Neural progenitor cell (in vitro differentiated cells): ENCODE results near the gene TSPEAR. TPM values are rescaled to one million over a fixed set of nuclear protein-coding genes. Genes with fewer than 3 reads are reported as not detected.

Experiments used
- DNase-seq: peaks from one replicate; pipeline ENCODE4 v3.0.0-alpha.2; 2016; ENCODE audit warnings: low spot score
- H2AFZ ChIP-seq: fragments of 200-600 bp; sonication (generic); replicated peaks from 2 replicates; pipeline ENCODE4 v1.6.1; 2016; ENCODE audit warnings: antibody characterized with exemption
- H3F3A ChIP-seq: fragments of 200-600 bp; sonication (generic); 2 replicates; pipeline ENCODE4 v1.6.1; 2016; ENCODE audit warnings: antibody characterized with exemption, low read depth
- H3K27ac ChIP-seq: fragments of 200-600 bp; sonication (generic); 2 replicates; pipeline ENCODE4 v1.5.1; 2016; ENCODE audit warnings: mild to moderate bottlenecking
- H3K27me3 ChIP-seq: fragments of 200-600 bp; sonication (generic); 2 replicates; pipeline ENCODE4 v1.6.1; 2016; ENCODE audit warnings: mild to moderate bottlenecking, moderate library complexity
- H3K36me3 ChIP-seq: fragments of 200-600 bp; sonication (generic); 2 replicates; pipeline ENCODE4 v1.5.1; 2016
- H3K4me1 ChIP-seq: fragments of 200-600 bp; sonication (generic); 2 replicates; pipeline ENCODE4 v1.6.1; 2016; ENCODE audit warnings: mixed run types
- H3K4me2 ChIP-seq: fragments of 200-600 bp; sonication (generic); 2 replicates; pipeline ENCODE4 v1.6.1; 2016
- H3K4me3 ChIP-seq: fragments of 200-600 bp; sonication (generic); 2 replicates; pipeline ENCODE4 v1.5.1; 2016
- H3K79me2 ChIP-seq: fragments of 200-600 bp; sonication (generic); 2 replicates; pipeline ENCODE4 v1.6.1; 2016; ENCODE audit warnings: low read depth
- H3K9ac ChIP-seq: fragments of 200-600 bp; sonication (generic); 2 replicates; pipeline ENCODE4 v1.6.1; 2016
- H3K9me3 ChIP-seq: fragments of 200-600 bp; sonication (generic); 2 replicates; pipeline ENCODE4 v1.5.1; 2016; ENCODE audit warnings: low read depth
- H4K20me1 ChIP-seq: fragments of 200-600 bp; sonication (generic); 2 replicates; pipeline ENCODE4 v1.6.1; 2016; ENCODE audit warnings: low read depth
- H3K27ac Mint-ChIP-seq: 3 replicates; pipeline ENCODE4 v1.8.0; 2021; ENCODE audit warnings: mixed read lengths
- H3K27me3 Mint-ChIP-seq: 2 replicates; pipeline ENCODE4 v1.8.0; 2022; ENCODE audit warnings: low read depth, mild to moderate bottlenecking, inconsistent platforms, moderate library complexity, mixed read lengths; ENCODE audit not compliant: insufficient read depth
- H3K36me3 Mint-ChIP-seq: 3 replicates; pipeline ENCODE4 v1.8.0; 2021; ENCODE audit warnings: mixed read lengths
- H3K4me1 Mint-ChIP-seq: 3 replicates; pipeline ENCODE4 v1.8.0; 2021; ENCODE audit warnings: mixed read lengths
- H3K4me3 Mint-ChIP-seq: 3 replicates; pipeline ENCODE4 v1.8.0; 2021; ENCODE audit warnings: mild to moderate bottlenecking, moderate library complexity, mixed read lengths
- H3K9me3 Mint-ChIP-seq: 3 replicates; pipeline ENCODE4 v1.8.0; 2020; ENCODE audit warnings: mixed read lengths
- CTCF ChIP-seq: fragments of 200-600 bp; sonication (generic); IDR thresholded peaks from 2 replicates; pipeline ENCODE4 v1.5.1; 2017; ENCODE audit warnings: antibody characterized with exemption, mild to moderate bottlenecking
- EZH2 ChIP-seq: fragments of 200-600 bp; sonication (generic); IDR thresholded peaks from 2 replicates; pipeline ENCODE4 v1.6.1; 2017; ENCODE audit warnings: antibody characterized with exemption, mild to moderate bottlenecking, moderate library complexity
- EZH2phosphoT487 ChIP-seq: fragments of 200-600 bp; sonication (generic); IDR thresholded peaks from 2 replicates; pipeline ENCODE4 v1.6.1; 2017; ENCODE audit warnings: antibody characterized with exemption
- total RNA-seq: library from RNA; depleted of rRNA; stranded (reverse); fragments of >200 nt; gene quantifications from 2 replicates; pipeline ENCODE4 v1.2.3, GENCODE V29; 2015; ENCODE audit warnings: low replicate concordance

The TSPEAR gene
- total RNA-seq, 1 donor from 2014 or later: not detected

- Histone ChIP-seq H3K4me1 (peaks cover 10% of the 10 kb centered on the region), H3K27ac (no peak overlapping the region), H3K4me2 (peak overlapping the region; percentile 6), H3K9me3 (no peaks in the 10 kb centered on the region), H2AFZ (peak overlapping the region; percentile 93), H3K4me3 (no peak overlapping the region), H4K20me1 (no peaks in the 10 kb centered on the region), H3K36me3 (no peaks in the 10 kb centered on the region), H3K27me3 (peaks cover 22% of the 10 kb centered on the region), H3K9ac (no peak overlapping the region), H3K79me2 (no peaks in the 10 kb centered on the region), H3F3A (peaks cover 10% of the 10 kb centered on the region)
- peak; percentile 48 for DNase-seq
- H3K27ac Mint-ChIP-seq: peak overlapping the region; percentile 83
- peaks cover 5% of the 10 kb centered on the region for H3K9me3 Mint-ChIP-seq
- TF ChIP-seq EZH2 (no peak), EZH2phosphoT487 (peak; percentile 31), CTCF (no peak)
- peaks cover 18% of the 10 kb centered on the region for H3K4me1 Mint-ChIP-seq
- H3K27me3 Mint-ChIP-seq: peaks cover 15% of the 10 kb centered on the region
- H3K36me3 Mint-ChIP-seq: peaks cover 1% of the 10 kb centered on the region
- peak overlapping the region; percentile 75 for H3K4me3 Mint-ChIP-seq
Measured at GRCh38 chr21:44723177-44724131, 12.1 kb upstream of the TSPEAR start.

DNA sequence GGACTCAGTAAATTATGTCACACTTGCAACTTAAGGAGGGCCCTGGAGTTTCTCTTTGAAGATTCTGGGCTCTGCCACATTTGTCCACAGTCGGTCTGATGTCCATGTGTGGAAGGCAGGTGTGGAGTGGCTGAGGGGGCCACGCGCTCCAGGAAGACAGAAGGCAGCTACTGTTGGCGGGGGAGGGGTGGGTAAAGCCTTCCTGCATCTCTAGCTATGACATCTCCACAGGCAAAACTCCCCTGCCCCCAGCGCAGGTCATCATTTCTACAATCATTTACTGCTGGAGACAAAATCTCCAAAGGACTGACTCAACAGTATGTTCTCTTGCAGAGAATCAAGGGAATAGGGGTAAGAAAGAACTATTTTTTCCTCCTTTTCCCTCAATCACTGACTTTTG, 11.4 kb upstream of the TSPEAR start:
- TF ChIP-seq EZH2phosphoT487 (no peak), CTCF (no peak), EZH2 (no peak)
- H3K79me2 ChIP-seq: no peaks in the 10 kb centered on the region
- peaks cover 12% of the 10 kb centered on the region for H3K4me1 ChIP-seq
- H3K27me3 ChIP-seq: peaks cover 22% of the 10 kb centered on the region
- DNase-seq: no peak
- Mint-ChIP-seq H3K27me3 (peaks cover 18% of the 10 kb centered on the region), H3K27ac (peak overlapping the region; percentile 83), H3K4me1 (peaks cover 21% of the 10 kb centered on the region), H3K9me3 (peaks cover 5% of the 10 kb centered on the region), H3K36me3 (peaks cover 1% of the 10 kb centered on the region), H3K4me3 (peak overlapping the region; percentile 75)
- H3K4me2 ChIP-seq: peak overlapping the region; percentile 6
- peaks cover 10% of the 10 kb centered on the region for H3F3A ChIP-seq
- no peaks in the 10 kb centered on the region for H4K20me1 ChIP-seq
- peak overlapping the region; percentile 93 for H2AFZ ChIP-seq
- no peaks in the 10 kb centered on the region for H3K9me3 ChIP-seq
- no peak overlapping the region for H3K27ac ChIP-seq
- H3K9ac ChIP-seq: no peak overlapping the region
- H3K4me3 ChIP-seq: no peak overlapping the region
- H3K36me3 ChIP-seq: no peaks in the 10 kb centered on the region

GRCh38 chr21:44720170-44720569, 8.8 kb upstream of the TSPEAR start:
- H3K79me2 ChIP-seq: no peaks in the 10 kb centered on the region
- Mint-ChIP-seq H3K36me3 (peaks cover 1% of the 10 kb centered on the region), H3K27ac (no peak overlapping the region), H3K27me3 (peaks cover 20% of the 10 kb centered on the region), H3K9me3 (peaks cover 5% of the 10 kb centered on the region), H3K4me1 (peaks cover 17% of the 10 kb centered on the region), H3K4me3 (no peak overlapping the region)
- peaks cover 13% of the 10 kb centered on the region for H3K4me1 ChIP-seq
- no peak overlapping the region for H3K4me2 ChIP-seq
- no peaks in the 10 kb centered on the region for H3K9me3 ChIP-seq
- H3K36me3 ChIP-seq: no peaks in the 10 kb centered on the region
- no peak overlapping the region for H3K9ac ChIP-seq
- no peaks in the 10 kb centered on the region for H4K20me1 ChIP-seq
- no peak for TF ChIP-seq EZH2
- H3K27ac ChIP-seq: no peak overlapping the region
- no peak overlapping the region for H2AFZ ChIP-seq
- H3K4me3 ChIP-seq: no peak overlapping the region
- H3K27me3 ChIP-seq: peaks cover 22% of the 10 kb centered on the region
- no peak for DNase-seq
- H3F3A ChIP-seq: peaks cover 10% of the 10 kb centered on the region

DNA sequence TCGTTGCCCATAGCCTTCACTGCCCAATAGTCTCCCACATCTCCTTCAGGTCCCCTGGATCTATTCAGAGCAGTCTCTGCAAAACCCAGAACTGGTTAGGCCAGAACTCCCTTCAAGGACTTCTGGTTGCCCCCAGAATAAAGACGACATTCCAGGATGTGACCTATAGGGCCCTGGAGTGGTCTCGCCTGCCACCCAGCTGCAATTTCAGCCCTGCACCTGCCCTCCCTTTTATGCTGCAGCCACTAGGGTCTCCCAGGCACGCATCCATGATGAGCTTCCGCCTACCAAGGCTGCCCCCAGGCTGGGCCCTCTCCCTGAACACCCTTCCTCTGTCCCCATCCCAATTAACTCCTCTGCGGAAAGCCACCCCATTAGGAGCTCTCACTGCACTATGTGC, 7.2 kb upstream of the TSPEAR start:
- no peak overlapping the region for H3K27ac Mint-ChIP-seq
- no peak overlapping the region for H3K4me3 Mint-ChIP-seq
- H3K36me3 Mint-ChIP-seq: no peaks in the 10 kb centered on the region
- Histone ChIP-seq H3K4me3 (no peak overlapping the region), H3K9ac (no peak overlapping the region), H3K27me3 (peaks cover 27% of the 10 kb centered on the region), H3K36me3 (no peaks in the 10 kb centered on the region), H3K27ac (no peak overlapping the region), H3K4me2 (no peak overlapping the region), H3K9me3 (no peaks in the 10 kb centered on the region), H2AFZ (no peak overlapping the region), H3F3A (peaks cover 17% of the 10 kb centered on the region), H3K79me2 (no peaks in the 10 kb centered on the region), H3K4me1 (peaks cover 22% of the 10 kb centered on the region), H4K20me1 (no peaks in the 10 kb centered on the region)
- peak; percentile 52 for DNase-seq
- peaks cover 19% of the 10 kb centered on the region for H3K4me1 Mint-ChIP-seq
- peaks cover 29% of the 10 kb centered on the region for H3K27me3 Mint-ChIP-seq
- H3K9me3 Mint-ChIP-seq: peaks cover 2% of the 10 kb centered on the region
- TF ChIP-seq EZH2 (no peak), CTCF (peak; percentile 44), EZH2phosphoT487 (no peak)
